HG03432 (cell line): ENCODE results near the gene MPL.

ENCODE experiments used
- ATAC-seq: cut with Tn5 transposase; IDR thresholded peaks from one replicate; pipeline ENCODE4 v1.9.1; 2021; ENCODE audit warnings: mild to moderate bottlenecking, moderate library complexity; ENCODE audit not compliant: unreplicated experiment

Gene MPL

GRCh38 chr1:43337588-43337987 lies at the start of gene MPL:
MPL (plus strand) TSS chr1:43337818; CDS start chr1:43337849, 31 bp downstream.
- ATAC-seq, result no peak

GRCh38 chr1:43288058-43288784 lies 49.4 kb upstream of the MPL start:
- no peak for ATAC-seq

GRCh38 chr1:43288785-43289706 lies 48.6 kb upstream of the MPL start:
- ATAC-seq, result no peak

- no peak for ATAC-seq
Observed at GRCh38 chr1:43292216-43292615, 45.4 kb upstream of the MPL start.

GRCh38 chr1:43292679-43293078 lies 44.9 kb upstream of the MPL start:
- no peak for ATAC-seq

- no peak for ATAC-seq
Observed at GRCh38 chr1:43293176-43293575, 44.4 kb upstream of the MPL start.

- no peak for ATAC-seq
Observed at GRCh38 chr1:43293896-43294760, 43.5 kb upstream of the MPL start.

GRCh38 chr1:43294761-43295160 lies 42.9 kb upstream of the MPL start:
- ATAC-seq, result no peak

GRCh38 chr1:43296207-43296606 lies 41.4 kb upstream of the MPL start:
- ATAC-seq, result no peak

GRCh38 chr1:43298055-43298454 lies 39.6 kb upstream of the MPL start:
- ATAC-seq, result no peak

- ATAC-seq, result no peak
Observed at GRCh38 chr1:43299101-43299500, 38.5 kb upstream of the MPL start.

GRCh38 chr1:43300378-43301094 lies 37.1 kb upstream of the MPL start, which contains the start of gene TIE1:
TIE1 (plus strand) TSS chr1:43300982; CDS start chr1:43301072, 90 bp downstream.
- ATAC-seq, result no peak

- no peak for ATAC-seq
Observed at GRCh38 chr1:43302201-43302600, 35.4 kb upstream of the MPL start.

- no peak for ATAC-seq
Observed at GRCh38 chr1:43302721-43303470, 34.7 kb upstream of the MPL start.

GRCh38 chr1:43303471-43304313 lies 33.9 kb upstream of the MPL start:
- no peak for ATAC-seq

GRCh38 chr1:43304314-43304681 lies 33.3 kb upstream of the MPL start:
- no peak for ATAC-seq

- ATAC-seq, result no peak
Observed at GRCh38 chr1:43304771-43305300, 32.8 kb upstream of the MPL start.

GRCh38 chr1:43305461-43305860 lies 32.2 kb upstream of the MPL start:
- ATAC-seq, result no peak
